GM23248 (cell line): ENCODE data around the gene RAB6B.

Experiments
- EZH2 ChIP-seq: fragments of 200-600 bp; sonication (generic); IDR thresholded peaks from 2 replicates; pipeline ENCODE4 v1.6.1; 2018; ENCODE audit warnings: antibody characterized with exemption, mild to moderate bottlenecking; ENCODE audit not compliant: insufficient read depth, poor library complexity, severe bottlenecking
- EZH2phosphoT487 ChIP-seq: fragments of 200-600 bp; sonication (generic); IDR thresholded peaks from 2 replicates; pipeline ENCODE4 v1.6.1; 2018; ENCODE audit warnings: antibody characterized with exemption, moderate library complexity, mild to moderate bottlenecking, low read depth; ENCODE audit not compliant: insufficient read depth

DNA sequence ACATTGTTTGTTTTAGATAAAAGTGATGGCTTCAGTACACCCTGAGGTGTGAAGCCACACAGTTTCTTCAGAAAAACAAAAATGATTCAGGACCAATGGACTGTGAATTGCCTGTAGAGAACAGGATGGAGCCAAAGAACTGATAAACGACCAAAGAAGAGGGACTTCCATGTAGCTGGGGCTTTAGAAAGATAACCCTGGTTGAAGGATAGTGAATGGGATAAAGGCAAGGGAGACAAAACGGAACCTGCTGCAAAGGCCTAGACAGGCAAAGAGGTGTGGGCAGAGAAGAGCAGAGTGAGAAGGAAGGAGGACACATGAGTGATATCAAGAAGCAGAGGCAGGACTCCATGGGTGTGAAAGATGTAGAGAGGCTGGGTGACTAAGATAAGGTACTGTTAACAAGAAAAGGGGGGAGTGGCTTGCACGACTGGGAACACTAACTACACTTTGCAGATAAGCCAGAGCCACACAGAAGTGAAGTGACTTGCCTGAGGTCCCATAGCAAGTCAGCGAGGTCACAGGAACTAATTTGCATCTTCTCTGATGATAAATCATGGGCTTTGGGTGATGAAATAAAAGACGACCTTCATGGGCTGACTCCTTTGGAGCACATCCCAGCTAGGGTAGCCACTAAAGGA is 44.3 kb downstream of the RAB6B start:
- TF ChIP-seq EZH2 (no peak), EZH2phosphoT487 (no peak)
